ENCODE results near the gene GSK3A. TPM values are rescaled to one million over a fixed set of nuclear protein-coding genes. Genes with fewer than 3 reads are reported as not detected.

GSK3A gene
- total and polyA plus RNA-seq, 9 of the 15 experiments (the other 6 are each of a cell fraction or from before 2014, with no cell fraction given), result 0.62 to 90.7 (median 33.3) TPM

DNA sequence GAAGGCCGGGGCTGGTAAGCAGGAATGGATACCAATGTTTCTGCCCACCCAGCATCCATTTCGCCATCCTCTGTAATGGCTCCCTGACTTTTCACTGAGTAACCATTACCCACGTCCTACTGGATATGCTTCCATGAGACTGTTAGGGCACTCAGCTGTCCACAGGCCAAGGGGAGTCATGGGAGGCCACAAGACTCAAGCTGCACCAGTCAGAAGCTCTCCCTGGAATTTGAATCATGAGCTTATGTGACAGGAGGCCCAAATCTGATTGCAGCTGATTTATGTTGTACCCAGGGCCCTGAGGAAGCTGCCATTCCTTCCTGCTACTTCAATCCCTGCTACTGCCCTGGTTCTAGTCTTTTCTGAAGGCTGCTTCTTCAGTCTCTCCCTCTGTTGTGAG, 53.3 kb downstream of the GSK3A start (continued):
- TF ChIP-seq, protein P1, sequence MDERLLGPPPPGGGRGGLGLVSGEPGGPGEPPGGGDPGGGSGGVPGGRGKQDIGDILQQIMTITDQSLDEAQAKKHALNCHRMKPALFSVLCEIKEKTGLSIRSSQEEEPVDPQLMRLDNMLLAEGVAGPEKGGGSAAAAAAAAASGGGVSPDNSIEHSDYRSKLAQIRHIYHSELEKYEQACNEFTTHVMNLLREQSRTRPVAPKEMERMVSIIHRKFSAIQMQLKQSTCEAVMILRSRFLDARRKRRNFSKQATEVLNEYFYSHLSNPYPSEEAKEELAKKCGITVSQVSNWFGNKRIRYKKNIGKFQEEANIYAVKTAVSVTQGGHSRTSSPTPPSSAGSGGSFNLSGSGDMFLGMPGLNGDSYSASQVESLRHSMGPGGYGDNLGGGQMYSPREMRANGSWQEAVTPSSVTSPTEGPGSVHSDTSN (CRISPR knock-in tag; IDR thresholded peaks at IDR 0.05; ENCODE audit: low read depth), result no peak
- TF ChIP-seq, protein P1 (tag; conservative IDR thresholded peaks at IDR 0.05; ENCODE audit: low read depth), result peak; percentile 94
- TF ChIP-seq ATF1 (CRISPR knock-in tag; IDR thresholded peaks at IDR 0.05), result no peak
- 0 out of 2 replicates have a peak, but pooled peaks have one; percentile 12 for TF ChIP-seq ATF1 (tag; IDR thresholded peaks at IDR 0.05)
- TF ChIP-seq MYBL2 (IDR thresholded peaks at IDR 0.05; ENCODE audit: low read depth), result peak; percentile 72
- no peak for TF ChIP-seq MYBL2 (CRISPR knock-in tag; IDR thresholded peaks at IDR 0.05; ENCODE audit: borderline replicate concordance)

DNA sequence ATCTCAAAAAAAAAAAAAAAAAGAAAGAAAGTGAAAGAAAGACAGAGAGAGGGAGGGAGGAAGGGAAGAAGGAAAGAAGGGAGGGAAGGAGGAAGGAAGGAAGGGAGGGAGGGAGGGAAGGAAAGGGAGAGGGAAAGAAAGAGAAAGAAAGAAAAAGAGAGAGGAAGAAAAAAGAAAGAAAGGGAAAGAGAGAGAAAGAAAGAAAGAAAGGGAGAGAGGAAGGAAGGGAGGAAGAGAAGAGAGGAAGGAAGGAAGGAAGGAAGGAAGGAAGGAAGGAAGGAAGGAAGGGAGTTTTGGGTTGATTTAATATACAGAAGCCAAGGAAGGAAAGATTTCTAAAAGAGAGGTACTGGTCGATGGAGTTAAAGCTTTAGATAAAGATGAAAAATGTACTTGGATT, 53.7 kb downstream of the GSK3A start:
- BruUV-seq (replicated peaks), result no TSS peak
- Histone ChIP-seq H4K20me1 (replicated peaks; ENCODE audit: control insufficient read depth, insufficient read depth, low read length) (0 out of 2 replicates have a peak, but pooled peaks cover 3% of the 10 kb centered on the region), H2AFZ (ENCODE audit: low read depth, low read length) (no peak overlapping the region), H3K4me3 (no peak overlapping the region), H3K4me2 (ENCODE audit: insufficient read depth, low read length) (no peak overlapping the region), H3K27me3 (ENCODE audit: control insufficient read depth in 2 of 2, insufficient read depth in 2 of 2, low read length in 2 of 2) (peaks cover 6 to 13% of the 10 kb centered on the region in 2 experiments), H3K36me3 (ENCODE audit: control insufficient read depth, insufficient read depth, low read length) (no peaks in the 10 kb centered on the region), H3K79me2 (ENCODE audit: control insufficient read depth, insufficient read depth, low read length) (no peaks in the 10 kb centered on the region), H3K27ac (ENCODE audit: extremely low read depth, low read depth, low read length) (no peak overlapping the region), H3K9ac (ENCODE audit: insufficient read depth in 1 of 2, low read depth in 2 of 2, low read length in 2 of 2) (no peak overlapping the region), H3K4me1 (replicated peaks in 1 of 2; ENCODE audit: control insufficient read depth in 2 of 2, insufficient read depth in 2 of 2, low read length in 2 of 2) (peaks cover 0 to 6% of the 10 kb centered on the region in 2 experiments; a peak in 1 of 5 replicates), H3K9me1 (ENCODE audit: control insufficient read depth, insufficient read depth, low read length) (no peaks in the 10 kb centered on the region), H3K9me3 (replicated peaks; ENCODE audit: control insufficient read depth, insufficient read depth, low read depth, low read length) (peaks cover 4% of the 10 kb centered on the region; the same call in 1 of the 2 replicates)
- POLR2A ChIA-PET, result interaction anchor here (0.9 kb wide), 1 partner anchor 99 kb away, joined by 3 read pairs; no protein-coding TSS in a partner anchor
- no peak for DNase-seq (ENCODE audit: extremely low read depth in 1 of 4, low spot score in 3 of 4)
- CTCF ChIA-PET (ENCODE audit: low intra/inter-chr PET ratio), result no interaction called here
- TF ChIP-seq SP2 (IDR thresholded peaks at IDR 0.05; ENCODE audit: extremely low read depth, low read depth, low read length, poor library complexity, severe bottlenecking), result no peak
- no peak for TF ChIP-seq HSF4 (CRISPR knock-in tag; IDR thresholded peaks at IDR 0.05; ENCODE audit: borderline replicate concordance)
- TF ChIP-seq ZNF766 (CRISPR knock-in tag; conservative IDR thresholded peaks at IDR 0.05), result 0 out of 2 replicates have a peak, but pooled peaks have one; percentile 14
- TF ChIP-seq, protein P2, sequence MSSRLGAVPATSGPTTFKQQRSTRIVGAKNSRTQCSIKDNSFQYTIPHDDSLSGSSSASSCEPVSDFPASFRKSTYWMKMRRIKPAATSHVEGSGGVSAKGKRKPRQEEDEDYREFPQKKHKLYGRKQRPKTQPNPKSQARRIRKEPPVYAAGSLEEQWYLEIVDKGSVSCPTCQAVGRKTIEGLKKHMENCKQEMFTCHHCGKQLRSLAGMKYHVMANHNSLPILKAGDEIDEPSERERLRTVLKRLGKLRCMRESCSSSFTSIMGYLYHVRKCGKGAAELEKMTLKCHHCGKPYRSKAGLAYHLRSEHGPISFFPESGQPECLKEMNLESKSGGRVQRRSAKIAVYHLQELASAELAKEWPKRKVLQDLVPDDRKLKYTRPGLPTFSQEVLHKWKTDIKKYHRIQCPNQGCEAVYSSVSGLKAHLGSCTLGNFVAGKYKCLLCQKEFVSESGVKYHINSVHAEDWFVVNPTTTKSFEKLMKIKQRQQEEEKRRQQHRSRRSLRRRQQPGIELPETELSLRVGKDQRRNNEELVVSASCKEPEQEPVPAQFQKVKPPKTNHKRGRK (tag; IDR thresholded peaks at IDR 0.05), result peak; percentile 97
- no peak for FAIRE-seq
- in situ Hi-C loops (cut with MboI), result no loop called here
- WGBS (ENCODE audit: insufficient coverage, low coverage, missing lambda C conversion rate), result 5% methylated on average over 1 of the region's 1 CpG
- no peak for ATAC-seq
- intact Hi-C loops (cut with micrococcal nuclease), result no loop called here
